IMR-90 (cell line): ENCODE results near the gene CIBAR2. TPM values are rescaled to one million over a fixed set of nuclear protein-coding genes. Genes with fewer than 3 reads are reported as not detected.

Experiments used
- ATAC-seq: fragments of 200-7000 bp; cut with Tn5 transposase; 2 replicates; pipeline ENCODE4 v1.9.1; 2020; ENCODE audit warnings: low read depth, mild to moderate bottlenecking, moderate library complexity
- BruUV-seq: library from RNA; stranded (reverse); fragments of 400-500 nt; replicated peaks from 2 replicates; lab custom pipeline; 2021; lab: Mats Ljungman, UMichigan
- CTCF ChIA-PET: fragments of 300-600 bp; formaldehyde crosslinking; extraction: SDS; loops from one replicate; lab custom pipeline; 2021; ENCODE audit warnings: antibody characterized with exemption; lab: Yijun Ruan, JAX
- POLR2A ChIA-PET: fragments of 300-600 bp; sonication (Branson Sonifier 250); formaldehyde crosslinking; loops from one replicate; lab custom pipeline; 2022; ENCODE audit warnings: antibody characterized with exemption; ENCODE audit not compliant: unreplicated experiment; lab: Charles Lee
- DNase-seq: peaks from one replicate; pipeline ENCODE4 v3.0.0; 2013
- H2AFZ ChIP-seq: replicated peaks from 2 replicates; pipeline ENCODE3; 2013; ENCODE audit warnings: low read length, mild to moderate bottlenecking; ENCODE audit not compliant: poor library complexity
- H2AK5ac ChIP-seq: 2 replicates; pipeline ENCODE4 v1.6.1; 2013; ENCODE audit warnings: low read depth, low read length, inconsistent platforms
- H2AK9ac ChIP-seq: replicated peaks from 2 replicates; pipeline ENCODE3; 2013; ENCODE audit warnings: mild to moderate bottlenecking, low read depth, low read length, moderate library complexity; ENCODE audit not compliant: poor library complexity
- H2BK120ac ChIP-seq: 2 replicates; pipeline ENCODE4 v1.6.1; 2013; ENCODE audit warnings: low read depth, low read length, inconsistent platforms
- H2BK15ac ChIP-seq: 3 replicates; pipeline ENCODE4 v1.6.1; 2013; ENCODE audit warnings: low read depth, low read length, inconsistent platforms
- H2BK20ac ChIP-seq: 2 replicates; pipeline ENCODE4 v1.6.1; 2013; ENCODE audit warnings: low read depth, mild to moderate bottlenecking, inconsistent platforms, low read length, moderate library complexity
- H2BK5ac ChIP-seq: 2 replicates; pipeline ENCODE4 v1.6.1; 2013; ENCODE audit warnings: mild to moderate bottlenecking, low read depth, low read length, inconsistent platforms; ENCODE audit not compliant: poor library complexity, severe bottlenecking
- H3K14ac ChIP-seq: replicated peaks from 2 replicates; pipeline ENCODE4 v1.6.1; 2013; ENCODE audit warnings: low read depth, low read length, inconsistent platforms
- H3K18ac ChIP-seq: 2 replicates; pipeline ENCODE4 v1.6.1; 2013; ENCODE audit warnings: low read depth, low read length, control low read depth
- H3K23ac ChIP-seq: 2 replicates; pipeline ENCODE4 v1.6.1; 2013; ENCODE audit warnings: low read depth, low read length, inconsistent platforms
- H3K27ac ChIP-seq: 2 replicates; pipeline ENCODE4 v1.5.1; 2013; ENCODE audit warnings: mild to moderate bottlenecking, control low read depth, low read length; ENCODE audit not compliant: insufficient read depth
- H3K27me3 ChIP-seq: 2 replicates; pipeline ENCODE4 v1.6.1; 2013; ENCODE audit warnings: low read length; ENCODE audit not compliant: control insufficient read depth, insufficient read depth
- H3K36me3 ChIP-seq: 2 replicates; pipeline ENCODE4 v1.6.1; 2013; ENCODE audit warnings: low read length, mixed read lengths; ENCODE audit not compliant: control insufficient read depth, insufficient read depth
- H3K4ac ChIP-seq: 2 replicates; pipeline ENCODE4 v1.6.1; 2013; ENCODE audit warnings: low read depth, low read length, inconsistent platforms
- H3K4me1 ChIP-seq: 2 replicates; pipeline ENCODE4 v1.6.1; 2013; ENCODE audit warnings: low read length, mixed read lengths; ENCODE audit not compliant: control insufficient read depth, insufficient read depth
- H3K4me2 ChIP-seq: 2 replicates; pipeline ENCODE4 v1.6.1; 2013; ENCODE audit warnings: low read depth, mild to moderate bottlenecking, control low read depth, low read length, moderate library complexity
- H3K4me3 ChIP-seq: 2 replicates; pipeline ENCODE4 v1.5.1; 2013; ENCODE audit warnings: low read depth, mild to moderate bottlenecking, control low read depth, low read length, moderate library complexity; ENCODE audit not compliant: insufficient read depth
- H3K56ac ChIP-seq: 2 replicates; pipeline ENCODE4 v1.6.1; 2013; ENCODE audit warnings: low read length, inconsistent platforms; ENCODE audit not compliant: insufficient read depth; ENCODE audit errors: extremely low read depth
- H3K79me1 ChIP-seq, 2 experiments: 2 replicates each; pipeline ENCODE4 v1.6.1; 2013; ENCODE audit warnings: low read length in 2 of 2, inconsistent platforms in 1 of 2, low read depth in 1 of 2
- H3K9ac ChIP-seq: 2 replicates; pipeline ENCODE4 v1.6.1; 2013; ENCODE audit warnings: low read depth, low read length, control low read depth
- H3K9me1 ChIP-seq: 2 replicates; pipeline ENCODE4 v1.6.1; 2013; ENCODE audit warnings: low read length, inconsistent platforms; ENCODE audit not compliant: insufficient read depth
- H3K9me3 ChIP-seq: 2 replicates; pipeline ENCODE4 v1.6.1; 2013; ENCODE audit warnings: low read length; ENCODE audit not compliant: control insufficient read depth, insufficient read depth
- H4K20me1 ChIP-seq: 2 replicates; pipeline ENCODE4 v1.6.1; 2013; ENCODE audit warnings: low read length, inconsistent platforms; ENCODE audit not compliant: insufficient read depth
- H4K5ac ChIP-seq: 2 replicates; pipeline ENCODE4 v1.6.1; 2013; ENCODE audit warnings: mild to moderate bottlenecking, low read depth, low read length, control low read depth
- H4K8ac ChIP-seq, 2 experiments: 2 replicates each; pipeline ENCODE4 v1.6.1; 2013; ENCODE audit warnings: low read depth in 2 of 2, low read length in 2 of 2, control low read depth in 1 of 2, inconsistent platforms in 1 of 2
- H4K91ac ChIP-seq: 2 replicates; pipeline ENCODE4 v1.6.1; 2013; ENCODE audit warnings: low read depth, low read length, inconsistent platforms; ENCODE audit not compliant: insufficient read depth
- FOS ChIP-seq: fragments of 150-350 bp; IDR thresholded peaks from 2 replicates; pipeline ENCODE4 v1.6.1; 2016; ENCODE audit warnings: low read depth, low read length
- MAZ ChIP-seq: IDR thresholded peaks from 2 replicates; pipeline ENCODE4 v1.6.1; 2012; ENCODE audit warnings: low read depth, mild to moderate bottlenecking, low read length, improper control_type of control experiment, moderate library complexity, borderline replicate concordance
- RAD21 ChIP-seq: IDR thresholded peaks from 2 replicates; pipeline ENCODE4 v1.6.1; 2012; ENCODE audit warnings: low read length, improper control_type of control experiment
- WGBS, 2 experiments: methylation state at CpG; one replicate each; pipeline versions ENCODE4 v1.1.5 to v1.1.7; 2013; ENCODE audit warnings: missing lambda C conversion rate in 2 of 2; ENCODE audit not compliant: insufficient read length in 1 of 2; ENCODE audit errors: extremely low coverage in 2 of 2; 5-methylcytosine and 5-hydroxymethylcytosine counted together
- dilution Hi-C: fragments of 300-500 bp; cut with HindIII; formaldehyde crosslinking; loops from one replicate; pipeline ENCODE4 v1.14.3; 2018; ENCODE audit warnings: low sequenced_read_pairs; ENCODE audit not compliant: unreplicated experiment
- in situ Hi-C: fragments of 300-500 bp; cut with MboI; formaldehyde crosslinking; loops from 3 replicates; pipeline ENCODE4 v1.14.3; 2019; ENCODE audit warnings: low sequenced_read_pairs, inconsistent platforms, mixed read lengths
- intact Hi-C: fragments of 100-400 bp; cut with micrococcal nuclease; formaldehyde crosslinking; loops from 2 replicates; pipeline ENCODE4 v1.10.0; 2022
- polyA plus RNA-seq, 3 experiments: library from polyadenylated mRNA; depleted of rRNA; stranded (reverse); fragments of >200 nt; gene quantifications; 2 replicates each; pipeline ENCODE4 v1.2.3, GENCODE V29; 2012; ENCODE audit warnings: low replicate concordance in 1 of 3
- total RNA-seq: library from RNA; depleted of rRNA; stranded (reverse); fragments of >200 nt; gene quantifications from 2 replicates; pipeline ENCODE4 v1.2.3, GENCODE V29; 2012
- TF ChIP-seq, protein P1 (sequence below): fragments of 150-350 bp; IDR thresholded peaks from 2 replicates; pipeline ENCODE4 v1.6.1; 2016; ENCODE audit warnings: low read depth, mild to moderate bottlenecking, low read length, moderate library complexity, borderline replicate concordance

CIBAR2 gene
- total and polyA plus RNA-seq, 2 of the 4 experiments (the other 2 are of a cell fraction) = 0.18 to 0.24 TPM

DNA sequence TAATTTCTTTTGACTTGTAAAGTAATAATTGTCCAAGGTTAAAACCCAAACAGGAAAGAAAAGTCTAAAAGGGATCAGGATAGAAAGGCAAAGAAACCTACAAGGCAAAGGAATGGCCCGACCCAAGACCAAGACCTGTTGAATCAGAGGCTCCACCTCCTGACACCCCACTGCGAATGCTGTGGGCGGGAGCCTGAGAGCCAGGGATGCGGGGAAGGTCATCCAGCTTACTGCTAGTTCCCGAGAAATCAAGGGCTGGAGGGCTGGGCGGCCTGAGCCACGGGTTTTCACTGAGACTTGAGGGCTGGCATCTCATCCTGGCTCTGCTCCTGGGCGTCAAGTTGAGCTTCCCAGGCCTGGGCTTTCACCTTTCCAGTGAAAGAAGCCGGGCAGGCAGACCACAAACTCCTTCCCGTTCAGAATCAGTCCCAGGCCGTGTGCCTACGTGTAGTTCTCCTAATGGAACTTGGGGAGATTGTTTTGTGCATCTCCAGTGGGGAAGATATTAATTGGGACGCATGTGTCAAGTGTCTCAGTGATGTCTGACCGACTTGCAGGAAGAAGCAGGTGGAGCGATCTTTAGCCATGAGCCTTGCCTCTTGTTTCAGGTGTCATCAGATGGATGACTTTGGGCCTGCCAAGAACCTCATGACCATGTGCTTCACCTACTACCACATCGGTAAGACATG is 36.9 kb downstream of the CIBAR2 start:
- peaks cover 4% of the 10 kb centered on the region for H3K9me1 ChIP-seq
- WGBS, 2 experiments = 91% methylated on average over 8 of the region's 16 CpGs; no CpG with 5 or more reads in 1 of the 2 experiments
- H3K18ac ChIP-seq = no peak overlapping the region
- in situ Hi-C loops (no loop called here), dilution Hi-C loops (no loop called here), intact Hi-C loops (no loop called here)
- H2AK9ac ChIP-seq = no peak overlapping the region
- ATAC-seq (no peak), DNase-seq (no peak)
- peaks cover 9% of the 10 kb centered on the region for H3K4me1 ChIP-seq
- no peak overlapping the region for H3K9ac ChIP-seq
- no peak overlapping the region for H4K91ac ChIP-seq
- H4K8ac ChIP-seq = no peak overlapping the region
- ChIA-PET POLR2A (no interaction called here), CTCF (no interaction called here)
- BruUV-seq = no TSS peak
- no peaks in the 10 kb centered on the region for H3K79me1 ChIP-seq
- H4K5ac ChIP-seq = no peak overlapping the region
- no peak overlapping the region for H3K27ac ChIP-seq
- H2AK5ac ChIP-seq = no peak overlapping the region; the same call in 1 of the 2 replicates
- H3K4me3 ChIP-seq = no peak overlapping the region
- H2BK15ac ChIP-seq = no peak overlapping the region
- H3K27me3 ChIP-seq = no peaks in the 10 kb centered on the region
- 0 out of 2 replicates have a peak, but pooled peaks cover 6% of the 10 kb centered on the region for H4K20me1 ChIP-seq
- H2BK20ac ChIP-seq = no peak overlapping the region
- no peak overlapping the region for H3K14ac ChIP-seq
- H2BK5ac ChIP-seq = no peak overlapping the region
- no peak overlapping the region for H3K23ac ChIP-seq
- H3K56ac ChIP-seq = no peak overlapping the region
- H2BK120ac ChIP-seq = no peak overlapping the region
- H3K4me2 ChIP-seq = no peak overlapping the region
- TF ChIP-seq MAZ (no peak), FOS (no peak), RAD21 (no peak)
- TF ChIP-seq, protein P1, sequence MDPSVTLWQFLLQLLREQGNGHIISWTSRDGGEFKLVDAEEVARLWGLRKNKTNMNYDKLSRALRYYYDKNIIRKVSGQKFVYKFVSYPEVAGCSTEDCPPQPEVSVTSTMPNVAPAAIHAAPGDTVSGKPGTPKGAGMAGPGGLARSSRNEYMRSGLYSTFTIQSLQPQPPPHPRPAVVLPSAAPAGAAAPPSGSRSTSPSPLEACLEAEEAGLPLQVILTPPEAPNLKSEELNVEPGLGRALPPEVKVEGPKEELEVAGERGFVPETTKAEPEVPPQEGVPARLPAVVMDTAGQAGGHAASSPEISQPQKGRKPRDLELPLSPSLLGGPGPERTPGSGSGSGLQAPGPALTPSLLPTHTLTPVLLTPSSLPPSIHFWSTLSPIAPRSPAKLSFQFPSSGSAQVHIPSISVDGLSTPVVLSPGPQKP = no peak
- H3K4ac ChIP-seq = no peak overlapping the region
- H3K9me3 ChIP-seq = no peaks in the 10 kb centered on the region
- peaks cover 29% of the 10 kb centered on the region; the same call in 1 of the 2 replicates for H3K36me3 ChIP-seq
- H2AFZ ChIP-seq = no peak overlapping the region
